AG04450 (cell line): ENCODE results near the gene TESK2. TPM values are rescaled to one million over a fixed set of nuclear protein-coding genes. Genes with fewer than 3 reads are reported as not detected.
A peak's percentile ranks its signal among the peaks of the same experiment; 100 is the strongest.
"Not testable (repeated sequence)": the region's sequence is repeated elsewhere in the genome, so short reads cannot be mapped to it uniquely, and the experiment has no call there.

Experiments
- CTCF ChIA-PET: fragments of 300-600, 350-600 bp; formaldehyde crosslinking; extraction: SDS; loops from one replicate; lab custom pipeline; 2022; ENCODE audit warnings: antibody characterized with exemption, inconsistent platforms; lab: Charles Lee
- POLR2A ChIA-PET: fragments of 350-600 bp; formaldehyde crosslinking; extraction: SDS; loops from one replicate; lab custom pipeline; 2021; ENCODE audit warnings: antibody characterized with exemption, inconsistent platforms; lab: Yijun Ruan, JAX
- DNase-seq: peaks from one replicate; pipeline ENCODE4 v3.0.0-alpha.2; 2011; ENCODE audit warnings: low read depth, low spot score
- H3K27ac ChIP-seq: one replicate; pipeline ENCODE4 v1.5.1; 2012; ENCODE audit warnings: low read depth, low read length, control low read depth
- H3K27me3 ChIP-seq: one replicate; pipeline ENCODE4 v1.6.0; 2012; ENCODE audit warnings: low read length; ENCODE audit not compliant: control insufficient read depth, insufficient read depth
- H3K4me3 ChIP-seq: 2 replicates; pipeline ENCODE4 v1.5.1; 2011; ENCODE audit warnings: mild to moderate bottlenecking, low read depth, low read length, control low read depth
- H3K9me3 ChIP-seq: 2 replicates; pipeline ENCODE4 v1.5.1; 2012; ENCODE audit warnings: low read length; ENCODE audit not compliant: control insufficient read depth, insufficient read depth
- polyA plus RNA-seq: library from polyadenylated mRNA; depleted of rRNA; stranded (reverse); fragments of >200 nt; gene quantifications from 2 replicates; pipeline ENCODE4 v1.2.3, GENCODE V29; 2011
- TF ChIP-seq, protein P1 (sequence below): IDR thresholded peaks from 2 replicates; pipeline ENCODE4 v1.5.1; 2011; ENCODE audit warnings: low read depth, low read length, control low read depth, inconsistent platforms

The TESK2 gene
- polyA plus RNA-seq, 1 experiment = 2.6 TPM

DNA sequence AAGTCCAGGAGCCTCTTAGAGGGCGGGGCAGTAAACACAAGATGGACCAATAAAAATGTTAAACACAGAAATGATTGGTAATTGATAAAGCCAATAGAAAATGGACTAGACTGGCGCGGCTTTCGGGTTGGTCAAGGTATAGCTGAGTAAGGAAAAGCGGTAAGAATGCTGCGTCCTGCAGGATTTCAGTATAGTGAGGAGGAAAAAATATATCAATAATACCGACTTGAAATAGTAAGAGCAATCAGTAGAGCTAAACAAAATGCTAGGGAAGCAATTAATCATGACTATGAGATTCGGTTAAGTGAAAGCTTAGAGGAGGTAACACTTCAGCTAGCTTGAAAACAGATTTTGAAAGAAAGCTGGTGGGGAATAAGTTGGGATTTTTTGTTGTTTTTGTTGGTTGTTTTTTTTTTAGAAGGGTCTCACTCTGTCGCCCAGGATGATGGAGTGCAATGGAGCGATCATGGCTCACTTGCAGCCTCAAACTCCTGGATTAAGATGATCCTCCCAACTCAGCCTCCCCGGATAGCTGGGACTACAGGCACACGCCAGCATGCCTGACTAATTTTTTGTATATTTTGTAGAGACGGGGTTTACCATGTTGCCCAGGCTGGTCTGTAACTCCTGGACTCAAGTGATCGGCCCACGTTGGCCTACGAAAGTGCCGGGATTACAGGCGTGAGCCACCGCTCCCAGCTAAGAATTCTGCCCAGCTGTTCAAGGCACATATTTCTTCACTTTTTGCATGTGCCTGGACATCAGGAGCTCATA lies 711 bp upstream of the TESK2 start:
- ChIA-PET CTCF (interaction anchor here (0.7 to 10.0 kb wide), 19 partner anchors 10 to 1045 kb away, joined by 3 to 456 read pairs (median 6); partner anchors contain the start of genes HECTD3, MUTYH, TOE1 and UROD), POLR2A (interaction anchor here (1.0 to 5.2 kb wide), 10 partner anchors 8 to 479 kb away, joined by 3 to 33 read pairs (median 4); partner anchors contain the start of genes CCDC163, MMACHC, MUTYH and PRDX1)
- no peaks in the 10 kb centered on the region; the same call in 1 of the 2 replicates for H3K9me3 ChIP-seq
- TF ChIP-seq, protein P1, sequence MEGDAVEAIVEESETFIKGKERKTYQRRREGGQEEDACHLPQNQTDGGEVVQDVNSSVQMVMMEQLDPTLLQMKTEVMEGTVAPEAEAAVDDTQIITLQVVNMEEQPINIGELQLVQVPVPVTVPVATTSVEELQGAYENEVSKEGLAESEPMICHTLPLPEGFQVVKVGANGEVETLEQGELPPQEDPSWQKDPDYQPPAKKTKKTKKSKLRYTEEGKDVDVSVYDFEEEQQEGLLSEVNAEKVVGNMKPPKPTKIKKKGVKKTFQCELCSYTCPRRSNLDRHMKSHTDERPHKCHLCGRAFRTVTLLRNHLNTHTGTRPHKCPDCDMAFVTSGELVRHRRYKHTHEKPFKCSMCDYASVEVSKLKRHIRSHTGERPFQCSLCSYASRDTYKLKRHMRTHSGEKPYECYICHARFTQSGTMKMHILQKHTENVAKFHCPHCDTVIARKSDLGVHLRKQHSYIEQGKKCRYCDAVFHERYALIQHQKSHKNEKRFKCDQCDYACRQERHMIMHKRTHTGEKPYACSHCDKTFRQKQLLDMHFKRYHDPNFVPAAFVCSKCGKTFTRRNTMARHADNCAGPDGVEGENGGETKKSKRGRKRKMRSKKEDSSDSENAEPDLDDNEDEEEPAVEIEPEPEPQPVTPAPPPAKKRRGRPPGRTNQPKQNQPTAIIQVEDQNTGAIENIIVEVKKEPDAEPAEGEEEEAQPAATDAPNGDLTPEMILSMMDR = no peak
- no peaks in the 10 kb centered on the region for H3K27me3 ChIP-seq
- no peak overlapping the region for H3K27ac ChIP-seq
- DNase-seq = no peak
- peak overlapping the region; percentile 85 for H3K4me3 ChIP-seq

DNA sequence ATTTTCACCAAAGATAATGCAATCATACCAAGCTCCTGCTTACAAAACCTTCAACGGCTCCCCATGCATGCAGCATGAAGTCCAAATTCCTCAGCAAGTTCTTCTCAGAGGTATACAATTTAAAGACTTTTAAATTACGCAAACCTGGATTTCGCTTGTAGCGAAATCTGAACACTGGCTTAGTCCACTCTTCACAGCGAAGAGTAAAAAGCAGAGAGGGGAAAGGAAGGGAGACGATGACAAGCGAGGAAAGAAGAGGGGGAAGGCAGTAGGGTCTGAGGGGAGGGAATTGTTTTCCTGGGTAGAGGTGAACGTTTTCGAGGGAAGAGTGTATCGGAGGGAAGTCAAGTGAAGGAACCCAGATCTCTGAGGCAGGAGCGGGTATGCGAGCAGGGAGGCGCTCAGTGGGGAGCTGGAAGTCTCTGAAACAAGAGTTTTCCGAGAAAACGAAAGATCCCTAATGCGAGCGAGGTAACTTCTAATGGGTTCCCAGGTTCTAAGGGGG lies 790 bp downstream of the TESK2 start:
- peak overlapping the region; percentile 85 for H3K4me3 ChIP-seq
- TF ChIP-seq, protein P1 = no peak
- H3K27me3 ChIP-seq = no peaks in the 10 kb centered on the region
- CTCF ChIA-PET = interaction anchor here (0.7 to 10.0 kb wide), 5 partner anchors 9 to 476 kb away, joined by 3 to 456 read pairs (median 3); no protein-coding TSS in a partner anchor
- no peak for DNase-seq
- H3K27ac ChIP-seq = no peak overlapping the region
- H3K9me3 ChIP-seq = no peaks in the 10 kb centered on the region; the same call in 1 of the 2 replicates
- POLR2A ChIA-PET = interaction anchor here (0.6 to 5.2 kb wide), 8 partner anchors 10 to 478 kb away, joined by 3 to 33 read pairs (median 4); partner anchors contain the start of genes CCDC163, MMACHC, MUTYH and PRDX1

DNA sequence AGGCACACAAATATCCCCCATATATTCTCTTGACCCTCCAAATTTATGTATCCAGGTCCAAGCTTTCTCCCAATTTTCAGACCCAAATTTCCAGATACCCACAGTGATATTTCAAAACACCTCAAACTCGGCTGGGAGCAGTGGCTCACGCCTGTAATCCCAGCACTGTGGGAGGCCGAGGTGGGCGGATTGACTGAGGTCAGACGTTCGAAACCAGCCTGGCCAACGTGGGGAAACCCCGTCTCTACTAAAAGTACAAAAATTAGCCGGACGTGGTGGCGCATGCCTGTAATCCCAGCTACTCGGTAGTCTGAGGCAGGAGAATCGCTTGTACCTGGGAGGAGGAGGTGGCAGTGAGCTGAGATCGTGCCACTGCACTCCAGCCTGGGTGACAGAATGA lies 1.6 kb downstream of the TESK2 start:
- POLR2A ChIA-PET = interaction anchor here (0.6 to 5.2 kb wide), 3 partner anchors 16 to 219 kb away, joined by 3 to 33 read pairs (median 4); partner anchors contain the start of gene PRDX1
- not testable (repeated sequence) for H3K9me3 ChIP-seq, H3K27me3 ChIP-seq, H3K27ac ChIP-seq, H3K4me3 ChIP-seq, DNase-seq
- CTCF ChIA-PET = interaction anchor here (0.6 to 10.0 kb wide), 5 partner anchors 9 to 703 kb away, joined by 3 to 456 read pairs (median 3); no protein-coding TSS in a partner anchor

DNA sequence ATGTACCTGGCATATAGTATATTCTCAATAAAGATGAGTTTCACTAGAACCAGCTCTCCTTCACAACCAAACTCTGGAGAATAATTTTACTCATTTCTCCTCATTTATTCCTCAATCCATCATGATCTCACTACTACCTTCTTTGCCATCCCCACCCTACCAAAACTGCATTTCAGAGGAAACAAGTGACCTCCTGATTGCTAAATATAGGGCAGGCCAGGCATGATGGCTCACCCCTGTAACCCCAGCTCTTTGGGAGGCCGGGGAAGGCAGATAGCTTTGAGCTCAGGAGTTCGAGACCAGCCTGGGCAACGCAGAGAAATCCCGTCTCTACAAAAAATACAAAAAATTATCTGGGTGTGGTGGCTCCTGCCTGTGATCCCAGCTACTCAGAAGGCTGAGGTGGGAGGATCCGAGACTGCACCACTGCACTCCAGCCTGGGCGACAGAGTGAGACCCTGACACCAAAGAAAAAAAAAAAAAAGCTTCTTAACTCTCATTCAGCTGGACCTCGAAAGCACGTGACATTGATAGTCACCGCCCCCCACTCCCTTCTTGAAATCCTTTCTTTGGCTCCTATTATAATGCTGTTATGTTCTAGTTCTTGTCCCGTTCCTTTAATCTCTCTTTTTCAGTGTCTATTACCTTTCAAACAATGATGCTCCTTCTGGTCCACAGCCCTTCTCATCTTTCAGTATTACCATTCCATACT lies 2.1 kb downstream of the TESK2 start:
- TF ChIP-seq, protein P1 = no peak
- CTCF ChIA-PET = interaction anchor here (0.6 to 10.0 kb wide), 5 partner anchors 10 to 702 kb away, joined by 3 to 456 read pairs (median 3); no protein-coding TSS in a partner anchor
- Histone ChIP-seq H3K9me3 (no peaks in the 10 kb centered on the region; the same call in 1 of the 2 replicates), H3K27me3 (no peaks in the 10 kb centered on the region), H3K27ac (no peak overlapping the region), H3K4me3 (no peak overlapping the region)
- DNase-seq = no peak
- POLR2A ChIA-PET = interaction anchor here (5.2 kb wide), 1 partner anchor 33 kb away, joined by 33 read pairs; the partner anchor contains the start of gene PRDX1

DNA sequence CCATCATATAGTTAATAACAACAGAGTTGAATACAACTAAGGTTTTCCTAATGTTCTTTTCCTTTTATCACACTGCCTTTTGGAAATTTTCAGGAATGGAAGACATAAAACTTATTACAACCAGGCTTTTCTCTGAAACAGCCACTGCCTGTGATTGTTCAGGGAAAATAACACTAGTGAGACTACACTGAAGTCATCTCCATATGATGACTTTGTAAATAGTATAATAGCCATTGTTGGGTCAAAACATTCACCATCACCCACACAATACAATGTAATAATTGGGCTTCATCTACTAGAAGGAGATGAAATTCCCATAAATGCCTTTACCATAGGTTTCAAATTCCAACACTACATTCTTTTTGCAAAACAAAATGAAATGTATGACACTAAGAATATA lies 5.0 kb downstream of the TESK2 start:
- no peak for DNase-seq
- Histone ChIP-seq H3K27me3 (no peaks in the 10 kb centered on the region), H3K9me3 (no peaks in the 10 kb centered on the region; the same call in 1 of the 2 replicates), H3K4me3 (no peak overlapping the region), H3K27ac (no peak overlapping the region)
- CTCF ChIA-PET = interaction anchor here (0.6 kb wide), 1 partner anchor 126 kb away, joined by 5 read pairs; no protein-coding TSS in a partner anchor
- POLR2A ChIA-PET = no interaction called here
- TF ChIP-seq, protein P1 = no peak
